MCF 10A (cell line): ENCODE data around the gene C6orf120. TPM values are rescaled to one million over a fixed set of nuclear protein-coding genes. Genes with fewer than 3 reads are reported as not detected.

ENCODE experiments used
- BruUV-seq: library from RNA; stranded (reverse); fragments of 400-500 nt; replicated peaks from 2 replicates; lab custom pipeline; 2021; lab: Mats Ljungman, UMichigan
- CTCF ChIA-PET: fragments of 300-600 bp; sonication (Branson Sonifier 250); formaldehyde crosslinking; extraction: SDS; loops from one replicate; lab custom pipeline; 2021; ENCODE audit warnings: antibody characterized with exemption, inconsistent platforms; lab: Yijun Ruan, JAX
- POLR2A ChIA-PET: fragments of 300-600, 350-650 bp; sonication (Branson Sonifier 250); formaldehyde crosslinking; extraction: SDS; loops from one replicate; lab custom pipeline; 2020; ENCODE audit warnings: antibody characterized with exemption, inconsistent platforms; lab: Yijun Ruan, JAX
- DNase-seq: peaks from one replicate; pipeline ENCODE4 v3.0.0-alpha.2; 2018; ENCODE audit not compliant: unreplicated experiment
- H3K27ac Mint-ChIP-seq: one replicate; pipeline ENCODE4 v1.8.0; 2022; ENCODE audit warnings: mild to moderate bottlenecking, low read depth, mixed read lengths; ENCODE audit not compliant: unreplicated experiment
- H3K27me3 Mint-ChIP-seq: one replicate; pipeline ENCODE4 v1.8.0; 2022; ENCODE audit warnings: mixed read lengths; ENCODE audit not compliant: insufficient read depth, unreplicated experiment
- H3K36me3 Mint-ChIP-seq: one replicate; pipeline ENCODE4 v1.8.0; 2022; ENCODE audit warnings: mild to moderate bottlenecking, moderate library complexity, mixed read lengths; ENCODE audit not compliant: insufficient read depth, unreplicated experiment
- H3K4me1 Mint-ChIP-seq: one replicate; pipeline ENCODE4 v1.8.0; 2022; ENCODE audit warnings: mixed read lengths; ENCODE audit not compliant: insufficient read depth, unreplicated experiment
- H3K4me3 Mint-ChIP-seq: one replicate; pipeline ENCODE4 v1.8.0; 2022; ENCODE audit warnings: mild to moderate bottlenecking, moderate library complexity, mixed read lengths; ENCODE audit not compliant: unreplicated experiment
- H3K9me3 Mint-ChIP-seq: one replicate; pipeline ENCODE4 v1.8.0; 2022; ENCODE audit warnings: mixed read lengths; ENCODE audit not compliant: unreplicated experiment
- CTCF ChIP-seq: fragments of 200-600 bp; IDR thresholded peaks from one replicate; pipeline ENCODE4 v1.8.0; 2022; ENCODE audit warnings: antibody characterized with exemption, mild to moderate bottlenecking; ENCODE audit not compliant: unreplicated experiment
- intact Hi-C: fragments of 100-400 bp; cut with micrococcal nuclease; formaldehyde crosslinking; loops from 2 replicates; pipeline ENCODE4 v1.14.1; 2022
- total RNA-seq: library from RNA; stranded (reverse); gene quantifications from 2 replicates; pipeline ENCODE4 v1.2.3, GENCODE V29; 2022

Gene C6orf120
- total RNA-seq, 1 experiment from 2014 or later: 25.3 TPM

- no TSS peak for BruUV-seq
- no peak for TF ChIP-seq CTCF
- intact Hi-C loops: no loop called here
- CTCF ChIA-PET: interaction anchor here (1.1 kb wide), 1 partner anchor 28 kb away, joined by 3 read pairs; no protein-coding TSS in a partner anchor
- POLR2A ChIA-PET: interaction anchor here (0.7 to 1.8 kb wide), 2 partner anchors 33 to 331 kb away, joined by 3 to 5 read pairs; partner anchors contain the start of genes C6orf120 and WDR27
- Mint-ChIP-seq H3K4me1 (peaks cover 5% of the 10 kb centered on the region), H3K36me3 (peaks cover 44% of the 10 kb centered on the region), H3K4me3 (no peak overlapping the region), H3K27ac (no peak overlapping the region), H3K27me3 (no peaks in the 10 kb centered on the region), H3K9me3 (no peaks in the 10 kb centered on the region)
- DNase-seq: no peak
These were observed 33.6 kb upstream of the C6orf120 start for GRCh38 chr6:169668203-169668847.

- POLR2A ChIA-PET: interaction anchor here (1.2 to 1.8 kb wide), 3 partner anchors 16 to 32 kb away, joined by 4 to 5 read pairs (median 4); partner anchors contain the start of genes C6orf120 and WDR27
- Mint-ChIP-seq H3K4me3 (no peak overlapping the region), H3K9me3 (no peaks in the 10 kb centered on the region), H3K27me3 (no peaks in the 10 kb centered on the region), H3K36me3 (peaks cover 42% of the 10 kb centered on the region), H3K27ac (no peak overlapping the region), H3K4me1 (peaks cover 5% of the 10 kb centered on the region)
- BruUV-seq: no TSS peak
- CTCF ChIA-PET: no interaction called here
- DNase-seq: no peak
- TF ChIP-seq CTCF: no peak
- intact Hi-C loops: no loop called here
These were observed 32.8 kb upstream of the C6orf120 start for GRCh38 chr6:169669147-169669546.

- no peak for TF ChIP-seq CTCF
- H3K27ac Mint-ChIP-seq: no peak overlapping the region
- intact Hi-C loops: no loop called here
- peaks cover 40% of the 10 kb centered on the region for H3K36me3 Mint-ChIP-seq
- ChIA-PET CTCF (no interaction called here), POLR2A (interaction anchor here (0.8 to 1.8 kb wide), 4 partner anchors 15 to 58 kb away, joined by 3 to 5 read pairs (median 4); partner anchors contain the start of genes C6orf120 and WDR27)
- DNase-seq: no peak
- H3K4me1 Mint-ChIP-seq: peaks cover 5% of the 10 kb centered on the region
- no TSS peak for BruUV-seq
- no peak overlapping the region for H3K4me3 Mint-ChIP-seq
- no peaks in the 10 kb centered on the region for H3K27me3 Mint-ChIP-seq
- H3K9me3 Mint-ChIP-seq: no peaks in the 10 kb centered on the region
These were observed 32.0 kb upstream of the C6orf120 start for GRCh38 chr6:169669889-169670288.

- Mint-ChIP-seq H3K27ac (no peak overlapping the region), H3K27me3 (no peaks in the 10 kb centered on the region), H3K4me1 (peaks cover 5% of the 10 kb centered on the region), H3K4me3 (no peak overlapping the region), H3K36me3 (peaks cover 47% of the 10 kb centered on the region), H3K9me3 (no peaks in the 10 kb centered on the region)
- BruUV-seq: no TSS peak
- no peak for DNase-seq
- intact Hi-C loops: no loop called here
- ChIA-PET CTCF (interaction anchor here (0.7 kb wide), 1 partner anchor 37 kb away, joined by 3 read pairs; no protein-coding TSS in a partner anchor), POLR2A (no interaction called here)
- no peak for TF ChIP-seq CTCF
These were observed 30.4 kb upstream of the C6orf120 start for GRCh38 chr6:169671563-169671962.
